ENCODE data around the gene ADD1.

DNA sequence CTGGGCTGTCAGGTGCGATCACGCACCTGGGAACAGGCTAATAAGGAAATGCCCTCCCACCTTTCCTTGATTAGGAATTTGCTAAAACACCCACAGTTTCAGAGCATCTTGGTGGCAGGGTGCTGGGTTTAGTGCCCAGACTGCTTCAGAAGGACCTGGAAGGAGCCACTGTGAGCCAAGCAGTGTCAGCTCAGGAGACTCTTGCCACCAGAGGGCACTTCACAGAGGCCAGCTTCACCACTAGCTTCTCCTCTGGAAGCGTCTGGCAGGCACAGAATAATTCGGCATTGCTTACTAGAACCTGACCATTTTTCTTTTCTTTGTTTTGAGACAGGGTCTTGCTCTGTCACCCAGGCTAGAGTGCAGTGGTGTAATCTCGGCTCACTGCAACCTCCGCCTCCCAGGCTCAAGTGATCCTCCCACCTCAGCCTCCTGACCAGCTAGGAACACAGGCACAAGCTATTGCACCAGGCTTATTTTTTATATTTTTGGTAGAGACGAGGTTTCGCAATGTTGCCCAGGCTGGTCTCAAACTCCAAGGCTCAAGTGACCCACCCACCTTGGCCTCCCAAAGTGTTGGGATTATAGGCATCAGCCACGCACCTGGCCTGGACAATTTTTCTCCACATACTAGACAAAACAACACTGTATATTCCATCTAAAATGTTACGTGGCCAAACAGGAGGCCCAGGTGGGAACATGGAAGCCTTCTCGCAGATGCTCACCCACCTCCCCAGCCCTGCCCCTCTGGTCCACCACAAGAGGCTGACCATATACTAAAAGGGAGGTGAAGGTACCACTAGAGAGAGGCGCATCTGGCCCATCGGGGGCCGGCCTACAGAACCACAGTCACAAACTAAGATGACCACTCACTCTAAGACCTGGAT, 105.5 kb downstream of the ADD1 start:
- TF ChIP-seq EZH2 (IDR thresholded peaks at IDR 0.05; ENCODE audit: low read length, missing control alignments) = no peak
- peak; percentile 28 to 47 for TF ChIP-seq CTCF (conservative IDR thresholded peaks at IDR 0.05 in 1 of 2, IDR thresholded peaks at IDR 0.05 in 1 of 2; ENCODE audit: low read depth in 1 of 2, low read length in 2 of 2)

Data from fibroblast of lung (primary cell).